H1 (cell line): Measurements from ENCODE around the gene PDIA5. TPM values are rescaled to one million over a fixed set of nuclear protein-coding genes. Genes with fewer than 3 reads are reported as not detected.

Experiments
- CTCF ChIA-PET: fragments of 300-600 bp; sonication (Branson Sonifier 250); formaldehyde crosslinking; loops from one replicate; lab custom pipeline; 2021; ENCODE audit not compliant: partially characterized antibody; lab: Charles Lee
- POLR2A ChIA-PET: fragments of 300-600 bp; sonication (Branson Sonifier 250); formaldehyde crosslinking; loops from one replicate; lab custom pipeline; 2021; ENCODE audit warnings: inconsistent platforms; ENCODE audit not compliant: partially characterized antibody; lab: Charles Lee
- DNase-seq, 2 experiments: peaks; one replicate each; pipeline versions ENCODE4 v3.0.0 to v3.0.0-alpha.2; 2010 to 2022; ENCODE audit warnings: low spot score in 2 of 2, low read depth in 1 of 2, mixed read lengths in 1 of 2
- FAIRE-seq: peaks from 2 replicates; lab custom pipeline; 2011; peaks lifted over from hg19 to GRCh38; lab: Jason Lieb, UNC
- H2AFZ ChIP-seq: 2 replicates; pipeline ENCODE4 v1.8.1; 2012; ENCODE audit warnings: low read length, inconsistent platforms
- H2AK5ac ChIP-seq: 2 replicates; pipeline ENCODE4 v1.6.1; 2013; ENCODE audit warnings: low read depth, low read length
- H2BK120ac ChIP-seq: replicated peaks from 2 replicates; pipeline ENCODE3; 2013; ENCODE audit warnings: low read depth, low read length, inconsistent platforms
- H2BK12ac ChIP-seq: 2 replicates; pipeline ENCODE4 v1.6.1; 2013; ENCODE audit warnings: low read depth, low read length
- H2BK15ac ChIP-seq: 2 replicates; pipeline ENCODE4 v1.6.1; 2013; ENCODE audit warnings: low read length
- H2BK20ac ChIP-seq: 2 replicates; pipeline ENCODE4 v1.6.1; 2013; ENCODE audit warnings: low read length
- H2BK5ac ChIP-seq: 2 replicates; pipeline ENCODE4 v1.6.1; 2013; ENCODE audit warnings: low read depth, low read length
- H3K14ac ChIP-seq: 2 replicates; pipeline ENCODE4 v1.6.1; 2013; ENCODE audit warnings: inconsistent platforms; ENCODE audit not compliant: insufficient read length
- H3K18ac ChIP-seq: 2 replicates; pipeline ENCODE4 v1.6.1; 2013; ENCODE audit warnings: low read length; ENCODE audit errors: extremely low read depth
- H3K23ac ChIP-seq: 2 replicates; pipeline ENCODE4 v1.6.1; 2013; ENCODE audit warnings: inconsistent platforms; ENCODE audit not compliant: insufficient read length
- H3K23me2 ChIP-seq: 2 replicates; pipeline ENCODE4 v1.6.1; 2013; ENCODE audit warnings: low read depth, low read length
- H3K27ac ChIP-seq: 2 replicates; pipeline ENCODE4 v1.6.1; 2011; ENCODE audit warnings: low read depth, low read length, inconsistent platforms
- H3K27me3 ChIP-seq, 4 experiments: replicated peaks in 1 of 4; 1 replicate in 1 of 4; 2 replicates in 3 of 4; pipeline versions ENCODE4 v1.6.1 to v1.8.1; 2011 to 2013; ENCODE audit warnings: low read length in 3 of 4, mild to moderate bottlenecking in 3 of 4, inconsistent platforms in 2 of 4, mixed read lengths in 2 of 4, moderate library complexity in 1 of 4; ENCODE audit not compliant: control insufficient read depth in 3 of 4, insufficient read depth in 3 of 4; ENCODE audit errors: extremely low read depth in 1 of 4
- H3K36me3 ChIP-seq, 4 experiments: 2 replicates each; pipeline versions ENCODE4 v1.6.1 to v1.8.1; 2011 to 2013; ENCODE audit warnings: mild to moderate bottlenecking in 4 of 4, low read length in 3 of 4, moderate library complexity in 2 of 4, control low read depth in 1 of 4, inconsistent platforms in 1 of 4; ENCODE audit not compliant: insufficient read depth in 4 of 4, control insufficient read depth in 2 of 4
- H3K4ac ChIP-seq: replicated peaks from 2 replicates; pipeline ENCODE3; 2013; ENCODE audit warnings: low read length, low read depth, mixed read lengths, inconsistent platforms; ENCODE audit not compliant: insufficient read length
- H3K4me1 ChIP-seq, 4 experiments: replicated peaks in 1 of 4; 1 replicate in 1 of 4; 2 replicates in 3 of 4; pipeline versions ENCODE4 v1.6.1 to v1.8.1; 2011 to 2013; ENCODE audit warnings: low read length in 3 of 4, inconsistent platforms in 2 of 4, mixed read lengths in 1 of 4; ENCODE audit not compliant: insufficient read depth in 4 of 4, control insufficient read depth in 3 of 4
- H3K4me2 ChIP-seq, 2 experiments: 2 replicates each; pipeline versions ENCODE4 v1.6.1 to v1.8.1; 2011 to 2013; ENCODE audit warnings: low read depth in 2 of 2, low read length in 2 of 2, control low read depth in 1 of 2, inconsistent platforms in 1 of 2, mild to moderate bottlenecking in 1 of 2; ENCODE audit not compliant: insufficient read depth in 1 of 2
- H3K4me3 ChIP-seq, 4 experiments: fragments of 200-600, 300-600 bp in 1 of 4; sonication (generic), shearing (Covaris generic), sonication (Bioruptor Twin) in 1 of 4; 2 replicates each; pipeline versions ENCODE4 v1.5.1 to v1.8.1; 2011 to 2016; ENCODE audit warnings: low read length in 4 of 4, low read depth in 3 of 4, control low read depth in 2 of 4, inconsistent platforms in 2 of 4, mild to moderate bottlenecking in 2 of 4, mixed read lengths in 1 of 4, moderate library complexity in 1 of 4; ENCODE audit not compliant: insufficient read depth in 2 of 4; ENCODE audit errors: extremely low read depth in 1 of 4
- H3K56ac ChIP-seq: replicated peaks from 2 replicates; pipeline ENCODE3; 2013; ENCODE audit warnings: low read depth, mild to moderate bottlenecking, mixed read lengths, low read length, inconsistent platforms; ENCODE audit not compliant: insufficient read length
- H3K79me1 ChIP-seq: 2 replicates; pipeline ENCODE4 v1.6.1; 2013; ENCODE audit warnings: low read depth, low read length, control low read depth
- H3K79me2 ChIP-seq, 2 experiments: 2 replicates each; pipeline versions ENCODE4 v1.6.1 to v1.8.1; 2012 to 2013; ENCODE audit warnings: low read length in 2 of 2, mild to moderate bottlenecking in 2 of 2, inconsistent platforms in 1 of 2; ENCODE audit not compliant: insufficient read depth in 2 of 2, control insufficient read depth in 1 of 2
- H3K9ac ChIP-seq, 4 experiments: replicated peaks in 1 of 4; 1 replicate in 1 of 4; 2 replicates in 3 of 4; pipeline versions ENCODE4 v1.6.1 to v1.8.1; 2011 to 2013; ENCODE audit warnings: low read depth in 3 of 4, low read length in 3 of 4, control low read depth in 2 of 4, mild to moderate bottlenecking in 2 of 4, moderate library complexity in 2 of 4, inconsistent platforms in 1 of 4; ENCODE audit errors: extremely low read depth in 1 of 4
- H3K9me3 ChIP-seq, 2 experiments: 2 replicates each; pipeline versions ENCODE4 v1.6.1 to v1.8.1; 2012 to 2013; ENCODE audit warnings: mild to moderate bottlenecking in 2 of 2, moderate library complexity in 2 of 2, control low read depth in 1 of 2, inconsistent platforms in 1 of 2, low read depth in 1 of 2, low read length in 1 of 2, mixed read lengths in 1 of 2; ENCODE audit not compliant: insufficient read depth in 2 of 2
- H4K20me1 ChIP-seq, 2 experiments: replicated peaks in 1 of 2; 2 replicates each; pipeline versions ENCODE3 to v1.8.1; 2011 to 2013; ENCODE audit warnings: inconsistent platforms in 2 of 2, low read length in 2 of 2, mild to moderate bottlenecking in 1 of 2; ENCODE audit not compliant: insufficient read depth in 2 of 2, control insufficient read depth in 1 of 2
- H4K5ac ChIP-seq: 2 replicates; pipeline ENCODE4 v1.6.1; 2013; ENCODE audit warnings: low read length, low read depth, mixed read lengths, inconsistent platforms; ENCODE audit not compliant: insufficient read length
- H4K8ac ChIP-seq: 2 replicates; pipeline ENCODE4 v1.8.0; 2013; ENCODE audit warnings: mild to moderate bottlenecking, moderate library complexity, low read length, inconsistent platforms; ENCODE audit not compliant: insufficient read depth; ENCODE audit errors: extremely low read depth
- H4K91ac ChIP-seq: replicated peaks from 2 replicates; pipeline ENCODE3; 2013; ENCODE audit warnings: low read length, mixed read lengths, inconsistent platforms; ENCODE audit not compliant: insufficient read length
- EZH2 ChIP-seq: fragments of 200-600 bp; sonication (generic); IDR thresholded peaks from 2 replicates; pipeline ENCODE4 v1.7.1; 2012; ENCODE audit warnings: low read depth, mild to moderate bottlenecking, moderate library complexity, low read length, inconsistent platforms; ENCODE audit not compliant: severe bottlenecking
- GABPA ChIP-seq: IDR thresholded peaks from 2 replicates; pipeline ENCODE4 v1.6.1; 2011; ENCODE audit warnings: mild to moderate bottlenecking, low read length, moderate library complexity, borderline replicate concordance; ENCODE audit not compliant: insufficient read depth
- WGBS, 2 experiments: shearing (Covaris generic) in 1 of 2; methylation state at CpG; one replicate each; pipeline versions ENCODE4 v1.1.6 to v1.1.7; 2013 to 2015; ENCODE audit warnings: low lambda C conversion rate in 2 of 2, mixed read lengths in 2 of 2, inconsistent platforms in 1 of 2, low coverage in 1 of 2, missing lambda C conversion rate in 1 of 2; ENCODE audit not compliant: insufficient replicate concordance in 2 of 2, insufficient coverage in 1 of 2, insufficient read length in 1 of 2; ENCODE audit errors: extremely low coverage in 1 of 2, missing lambda C conversion rate in 1 of 2; 5-methylcytosine and 5-hydroxymethylcytosine counted together
- polyA plus RNA-seq, 7 experiments: library from polyadenylated mRNA; depleted of rRNA in 3 of 7; stranded (reverse) in 5 of 7; unstranded in 2 of 7; fragments of >200 nt in 5 of 7; fragments of 200-250 nt in 2 of 7; gene quantifications; 1 replicate in 5 of 7; 2 replicates in 1 of 7; 4 replicates in 1 of 7; pipeline versions ENCODE4 v1.2.1 to v1.2.3, GENCODE V29; 2011 to 2013; ENCODE audit warnings: missing spikeins in 2 of 7, mixed read lengths in 2 of 7
- total RNA-seq: library from RNA; stranded (reverse); fragmentation: NEBNext Ultra II Directional; extraction: Animal tissue kit (Norgen Biotek cat#: 25700); gene quantifications from 2 replicates; pipeline ENCODE4 v1.2.1, GENCODE V29; 2021

PDIA5 gene
- total and polyA plus RNA-seq, 2 of the 8 experiments (the other 6 are each of a cell fraction or from before 2014, with no cell fraction given), result 18.2 to 32.8 TPM

- H2AFZ ChIP-seq, result no peak overlapping the region
- peaks cover 0 to 14% (median 10%) of the 10 kb centered on the region in 4 experiments; a peak in 4 of 8 replicates for H3K36me3 ChIP-seq
- H4K20me1 ChIP-seq, result no peaks in the 10 kb centered on the region
- H3K4ac ChIP-seq, result no peak overlapping the region
- no peaks in the 10 kb centered on the region for H3K23me2 ChIP-seq
- H2BK15ac ChIP-seq, result no peak overlapping the region
- ChIA-PET POLR2A (no interaction called here), CTCF (interaction anchor here (1.2 kb wide), 1 partner anchor 26 kb away, joined by 3 read pairs; no protein-coding TSS in a partner anchor)
- H3K56ac ChIP-seq, result no peak overlapping the region
- no peak overlapping the region for H2BK12ac ChIP-seq
- H3K4me2 ChIP-seq, result no peak overlapping the region
- no peak overlapping the region for H2AK5ac ChIP-seq
- no peaks in the 10 kb centered on the region for H3K79me2 ChIP-seq
- no peak overlapping the region for H2BK120ac ChIP-seq
- no peak overlapping the region for H3K4me3 ChIP-seq
- 0 out of 4 replicates have a peak, but pooled peaks cover 0 to 2% of the 10 kb centered on the region in 2 experiments for H3K9me3 ChIP-seq
- WGBS, 2 experiments, result 95% methylated on average over 2 of the region's 2 CpGs; no CpG with 5 or more reads in 1 of the 2 experiments
- no peak overlapping the region for H4K91ac ChIP-seq
- no peaks in the 10 kb centered on the region for H3K27me3 ChIP-seq
- H3K9ac ChIP-seq, result no peak overlapping the region
- H3K27ac ChIP-seq, result no peak overlapping the region
- no peaks in the 10 kb centered on the region for H3K79me1 ChIP-seq
- no peak overlapping the region for H3K14ac ChIP-seq
- no peak for DNase-seq
- H4K5ac ChIP-seq, result no peak overlapping the region
- H4K8ac ChIP-seq, result no peak overlapping the region
- TF ChIP-seq EZH2 (no peak), GABPA (no peak)
- no peak overlapping the region for H2BK20ac ChIP-seq
- H3K4me1 ChIP-seq, result no peaks in the 10 kb centered on the region
- H3K18ac ChIP-seq, result no peak overlapping the region
- no peak for FAIRE-seq
- H2BK5ac ChIP-seq, result no peak overlapping the region
- H3K23ac ChIP-seq, result no peak overlapping the region
These were observed 100.9 kb downstream of the PDIA5 start for GRCh38 chr3:123167686-123168085.
